ENCODE results near the gene FBLL1.

FBLL1 gene

GRCh38 chr5:168494057-168494555 is 35.0 kb upstream of the FBLL1 start:
- TF ChIP-seq CTCF (IDR thresholded peaks at IDR 0.05; ENCODE audit: borderline replicate concordance, insufficient read depth, low read depth, low read length), result no peak
- H3K4me3 ChIP-seq (ENCODE audit: low read depth, low read length), result no peak overlapping the region

GRCh38 chr5:168502563-168503237 is 26.4 kb upstream of the FBLL1 start:
- no peak for TF ChIP-seq CTCF (IDR thresholded peaks at IDR 0.05; ENCODE audit: borderline replicate concordance, insufficient read depth, low read depth, low read length)
- no peak overlapping the region for H3K4me3 ChIP-seq (ENCODE audit: low read depth, low read length)

DNA sequence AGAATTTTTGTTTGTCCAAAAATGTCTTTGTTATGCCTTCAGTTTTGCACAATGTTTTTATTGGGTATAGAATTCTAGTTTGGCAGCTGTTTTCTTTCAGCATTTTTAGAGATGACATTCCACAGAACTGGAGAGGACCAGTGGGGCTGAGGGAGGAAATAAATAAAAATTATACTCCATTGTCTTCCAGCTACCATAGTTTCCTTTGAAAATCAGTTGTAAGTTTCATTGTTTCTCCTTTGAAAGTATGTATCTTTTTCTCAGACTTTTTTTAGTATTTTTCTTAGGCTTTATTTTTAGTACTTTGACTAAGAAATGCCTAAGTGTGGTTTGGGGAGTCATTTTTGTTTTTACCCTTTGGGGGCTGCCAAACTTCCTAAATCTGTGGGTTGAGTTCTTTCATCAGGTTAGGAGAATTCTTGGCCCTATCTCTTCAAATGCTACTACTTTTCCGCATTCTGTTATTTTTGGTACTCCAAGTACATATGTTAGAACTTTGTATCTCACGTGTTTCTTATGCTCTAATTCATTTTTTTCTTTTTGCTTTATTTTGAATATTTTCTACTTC is 15.2 kb upstream of the FBLL1 start:
- TF ChIP-seq CTCF (IDR thresholded peaks at IDR 0.05; ENCODE audit: borderline replicate concordance, insufficient read depth, low read depth, low read length), result no peak
- no peak overlapping the region for H3K4me3 ChIP-seq (ENCODE audit: low read depth, low read length)

DNA sequence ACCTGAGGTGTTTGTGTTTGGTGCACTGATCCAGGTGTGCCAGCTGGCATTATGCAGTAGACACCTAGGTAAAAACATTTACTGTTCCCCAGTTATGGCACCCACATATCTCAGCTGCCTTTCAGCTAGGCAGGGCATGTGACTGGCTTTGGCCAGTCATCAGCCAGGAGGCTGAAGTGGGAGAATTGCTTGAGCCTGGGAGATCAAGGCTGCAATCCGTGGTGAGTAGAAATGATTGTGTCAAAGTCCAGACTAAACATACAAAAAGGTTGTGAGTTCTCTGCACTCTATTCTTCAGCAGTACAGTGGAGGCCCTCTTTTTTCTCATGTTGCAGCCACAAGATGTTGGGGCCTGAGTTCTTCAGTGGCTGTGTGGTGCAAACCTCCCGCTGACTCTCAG is 3.2 kb upstream of the FBLL1 start:
- TF ChIP-seq CTCF (IDR thresholded peaks at IDR 0.05; ENCODE audit: borderline replicate concordance, insufficient read depth, low read depth, low read length), result no peak
- H3K4me3 ChIP-seq (ENCODE audit: low read depth, low read length), result no peak overlapping the region

DNA sequence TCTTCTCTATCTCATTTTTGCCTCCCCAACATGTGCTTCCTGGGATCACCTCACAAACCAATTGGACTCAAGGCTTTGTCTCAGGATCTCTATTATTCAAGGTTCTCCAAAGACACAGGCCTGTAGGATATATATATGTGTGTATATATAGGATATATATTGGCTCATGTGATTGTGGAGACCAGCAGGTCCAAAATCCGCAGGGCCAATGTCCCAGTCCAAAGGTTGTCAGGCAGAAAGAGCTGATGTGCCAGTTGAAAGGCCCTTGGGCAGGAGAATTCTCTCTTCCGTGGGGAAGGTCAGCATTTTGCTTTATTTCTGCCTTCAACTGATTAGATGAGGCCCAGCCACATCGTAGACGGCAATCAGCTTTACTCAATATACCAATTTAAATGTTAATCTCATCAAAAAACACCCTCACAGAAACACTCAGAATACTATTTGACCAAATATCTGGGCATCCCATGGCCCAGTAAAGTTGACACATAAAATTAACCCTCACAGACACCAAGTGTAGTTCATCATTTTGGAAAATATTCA is 1.3 kb upstream of the FBLL1 start:
- no peak for TF ChIP-seq CTCF (IDR thresholded peaks at IDR 0.05; ENCODE audit: borderline replicate concordance, insufficient read depth, low read depth, low read length)
- H3K4me3 ChIP-seq (ENCODE audit: low read depth, low read length), result no peak overlapping the region

DNA sequence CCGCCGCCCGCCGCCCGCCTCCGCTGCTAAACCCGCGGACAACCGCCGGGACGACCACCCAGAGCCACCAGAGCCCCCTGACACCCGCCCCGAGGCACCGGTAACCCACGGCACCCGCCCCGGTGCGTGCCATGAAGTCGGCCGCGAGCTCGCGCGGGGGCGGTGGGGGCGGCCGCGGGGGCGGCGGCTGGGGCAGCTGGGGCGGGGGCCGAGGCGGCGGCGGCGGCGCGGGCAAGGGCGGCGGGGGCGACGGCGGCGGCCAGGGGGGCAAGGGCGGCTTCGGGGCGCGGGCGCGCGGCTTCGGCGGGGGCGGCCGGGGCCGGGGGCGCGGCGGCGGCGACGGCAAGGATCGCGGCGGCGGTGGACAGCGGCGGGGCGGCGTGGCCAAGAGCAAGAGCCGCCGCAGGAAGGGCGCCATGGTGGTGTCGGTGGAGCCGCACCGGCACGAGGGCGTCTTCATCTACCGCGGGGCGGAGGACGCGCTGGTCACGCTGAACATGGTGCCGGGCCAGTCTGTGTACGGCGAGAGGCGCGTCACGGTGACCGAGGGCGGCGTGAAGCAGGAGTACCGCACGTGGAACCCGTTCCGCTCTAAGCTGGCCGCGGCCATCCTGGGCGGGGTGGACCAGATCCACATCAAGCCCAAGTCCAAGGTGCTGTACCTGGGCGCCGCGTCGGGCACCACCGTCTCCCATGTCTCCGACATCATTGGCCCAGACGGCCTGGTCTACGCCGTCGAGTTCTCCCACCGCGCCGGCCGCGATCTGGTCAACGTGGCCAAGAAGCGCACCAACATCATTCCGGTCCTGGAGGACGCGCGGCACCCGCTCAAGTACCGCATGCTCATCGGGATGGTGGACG is 499 bp downstream of the FBLL1 start:
- TF ChIP-seq CTCF (IDR thresholded peaks at IDR 0.05; ENCODE audit: borderline replicate concordance, insufficient read depth, low read depth, low read length), result no peak
- no peak overlapping the region for H3K4me3 ChIP-seq (ENCODE audit: low read depth, low read length)
